Gastroesophageal sphincter (tissue), 4 donors: ENCODE measurements around the gene GRM8. TPM values are rescaled to one million over a fixed set of nuclear protein-coding genes. Genes with fewer than 3 reads are reported as not detected.

Source experiments
- ATAC-seq: fragments of 150-250 bp; one replicate; pipeline ENCODE4 v1.9.1; 2016; ENCODE audit warnings: mild to moderate bottlenecking, moderate library complexity
- H3K27ac ChIP-seq, 4 donors: fragments of 200-600 bp; sonication (generic) in 3 of 4; 1 replicate in 3 of 4; 2 replicates in 1 of 4; pipeline ENCODE4 v1.5.1; 2016 to 2019
- H3K27me3 ChIP-seq: fragments of 200-600 bp; sonication (generic); one replicate; pipeline ENCODE4 v1.5.1; 2019
- H3K36me3 ChIP-seq, 2 donors: fragments of 200-600 bp; sonication (generic); one replicate each; pipeline ENCODE4 v1.5.1; 2019; ENCODE audit warnings: control low read depth in 1 of 2
- H3K4me1 ChIP-seq, 3 donors: fragments of 200-600 bp; sonication (generic); 1 replicate in 2 of 3; 2 replicates in 1 of 3; pipeline ENCODE4 v1.5.1; 2016 to 2019; ENCODE audit warnings: control low read depth in 2 of 3
- H3K4me3 ChIP-seq, 2 donors: fragments of 200-600 bp; sonication (generic); one replicate each; pipeline ENCODE4 v1.5.1; 2019; ENCODE audit warnings: mild to moderate bottlenecking in 1 of 2, moderate library complexity in 1 of 2
- H3K9me3 ChIP-seq, 3 donors: fragments of 200-600 bp; sonication (generic); one replicate each; pipeline ENCODE4 v1.5.1; 2017 to 2019; ENCODE audit warnings: control low read depth in 2 of 3
- EP300 ChIP-seq: sonication (generic); formaldehyde crosslinking; IDR thresholded peaks from one replicate; pipeline ENCODE4 v1.6.1; 2017; ENCODE audit warnings: antibody characterized with exemption, mild to moderate bottlenecking
- POLR2A ChIP-seq, 2 donors: fragments of 450-650 bp; IDR thresholded peaks; one replicate each; pipeline ENCODE4 v1.6.1; 2017; ENCODE audit warnings: antibody characterized with exemption in 2 of 2, mild to moderate bottlenecking in 2 of 2, moderate library complexity in 1 of 2
- POLR2AphosphoS5 ChIP-seq: sonication (generic); formaldehyde crosslinking; IDR thresholded peaks from one replicate; pipeline ENCODE4 v1.6.1; 2017; ENCODE audit warnings: antibody characterized with exemption
- WGBS, 2 donors: methylation state at CpG; one replicate each; pipeline ENCODE4 v1.1.5; 2018; ENCODE audit warnings: low coverage in 1 of 2; 5-methylcytosine and 5-hydroxymethylcytosine counted together
- total RNA-seq, 4 donors: library from RNA; depleted of rRNA; stranded (reverse); fragments of >200 nt; gene quantifications; one replicate each; pipeline ENCODE4 v1.1.0, GENCODE V29; 2016
- TF ChIP-seq, protein P1 (sequence below), 4 experiments: fragments of 200-600 bp in 2 of 4; fragments of 450-650 bp in 2 of 4; sonication (generic) in 1 of 4; IDR thresholded peaks; one replicate each; pipeline ENCODE4 v1.5.1; 2017 to 2019; ENCODE audit warnings: antibody characterized with exemption in 4 of 4, mild to moderate bottlenecking in 2 of 4, moderate library complexity in 2 of 4

GRM8 gene
- total RNA-seq, 4 donors from 2014 or later, result 0.07 to 3.4 (median 0.93) TPM; not detected in 1

DNA sequence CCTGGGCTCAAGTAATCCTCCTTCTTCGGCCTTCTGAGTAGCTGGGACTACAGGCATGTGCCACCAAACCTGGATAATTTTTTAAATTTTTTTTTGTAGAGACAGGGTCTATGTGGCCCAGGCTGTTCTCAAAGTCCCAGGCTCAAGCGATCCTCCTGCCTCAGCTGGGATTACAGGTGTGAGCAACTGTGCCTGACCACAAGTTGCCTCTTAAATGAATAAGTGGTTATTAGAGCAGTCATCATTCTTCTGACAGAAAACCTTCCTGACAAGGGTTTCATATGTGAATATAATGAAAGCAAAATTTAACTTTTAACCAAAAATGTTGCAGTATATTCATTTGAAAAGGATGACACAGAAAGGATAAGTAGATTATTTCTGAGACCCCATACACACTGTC is 532.5 kb downstream of the GRM8 start:
- Histone ChIP-seq H3K36me3 (no peaks in the 10 kb centered on the region), H3K27me3 (no peaks in the 10 kb centered on the region), H3K4me1 (no peaks in the 10 kb centered on the region), H3K27ac (no peak overlapping the region), H3K4me3 (no peak overlapping the region), H3K9me3 (no peaks in the 10 kb centered on the region)
- 78% methylated on average over 2 of the region's 2 CpGs; no CpG with 5 or more reads in 1 of the 2 donors for WGBS, 2 donors
- no peak for ATAC-seq
- TF ChIP-seq EP300 (no peak), POLR2A (IDR thresholded peaks at IDR 0.05) (no peak), POLR2AphosphoS5 (no peak)
- TF ChIP-seq, protein P1, sequence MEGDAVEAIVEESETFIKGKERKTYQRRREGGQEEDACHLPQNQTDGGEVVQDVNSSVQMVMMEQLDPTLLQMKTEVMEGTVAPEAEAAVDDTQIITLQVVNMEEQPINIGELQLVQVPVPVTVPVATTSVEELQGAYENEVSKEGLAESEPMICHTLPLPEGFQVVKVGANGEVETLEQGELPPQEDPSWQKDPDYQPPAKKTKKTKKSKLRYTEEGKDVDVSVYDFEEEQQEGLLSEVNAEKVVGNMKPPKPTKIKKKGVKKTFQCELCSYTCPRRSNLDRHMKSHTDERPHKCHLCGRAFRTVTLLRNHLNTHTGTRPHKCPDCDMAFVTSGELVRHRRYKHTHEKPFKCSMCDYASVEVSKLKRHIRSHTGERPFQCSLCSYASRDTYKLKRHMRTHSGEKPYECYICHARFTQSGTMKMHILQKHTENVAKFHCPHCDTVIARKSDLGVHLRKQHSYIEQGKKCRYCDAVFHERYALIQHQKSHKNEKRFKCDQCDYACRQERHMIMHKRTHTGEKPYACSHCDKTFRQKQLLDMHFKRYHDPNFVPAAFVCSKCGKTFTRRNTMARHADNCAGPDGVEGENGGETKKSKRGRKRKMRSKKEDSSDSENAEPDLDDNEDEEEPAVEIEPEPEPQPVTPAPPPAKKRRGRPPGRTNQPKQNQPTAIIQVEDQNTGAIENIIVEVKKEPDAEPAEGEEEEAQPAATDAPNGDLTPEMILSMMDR (IDR thresholded peaks at IDR 0.05), result no peak

DNA sequence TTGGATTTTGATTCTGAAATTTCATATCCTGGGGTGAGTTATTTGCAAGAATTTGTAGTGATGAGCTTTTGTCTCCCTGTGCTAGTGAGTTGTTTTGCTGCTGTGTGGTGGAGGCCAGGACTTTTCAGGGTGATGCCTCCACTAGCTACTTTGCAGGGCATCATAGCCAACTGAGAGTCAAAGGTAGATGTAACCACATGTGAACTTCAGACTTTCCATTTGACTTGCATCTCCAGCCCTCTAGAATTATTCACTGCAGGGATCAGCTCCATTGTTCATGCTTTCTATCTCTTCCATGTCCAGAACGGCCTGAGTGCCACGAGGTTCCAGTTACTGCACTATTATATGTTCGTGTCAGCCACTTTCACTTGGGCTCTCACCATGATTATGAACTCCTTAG is 534.3 kb downstream of the GRM8 start:
- no peak for TF ChIP-seq EP300
- TF ChIP-seq POLR2A (IDR thresholded peaks at IDR 0.05), result no peak
- TF ChIP-seq POLR2AphosphoS5, result no peak
- TF ChIP-seq, protein P1 (IDR thresholded peaks at IDR 0.05), result no peak
- no peak for ATAC-seq
- 75 to 93% methylated on average over 3 of the region's 3 CpGs for WGBS, 2 donors
- Histone ChIP-seq H3K9me3 (no peaks in the 10 kb centered on the region), H3K4me1 (no peaks in the 10 kb centered on the region), H3K36me3 (no peaks in the 10 kb centered on the region), H3K27ac (no peak overlapping the region), H3K4me3 (no peak overlapping the region), H3K27me3 (no peaks in the 10 kb centered on the region)

DNA sequence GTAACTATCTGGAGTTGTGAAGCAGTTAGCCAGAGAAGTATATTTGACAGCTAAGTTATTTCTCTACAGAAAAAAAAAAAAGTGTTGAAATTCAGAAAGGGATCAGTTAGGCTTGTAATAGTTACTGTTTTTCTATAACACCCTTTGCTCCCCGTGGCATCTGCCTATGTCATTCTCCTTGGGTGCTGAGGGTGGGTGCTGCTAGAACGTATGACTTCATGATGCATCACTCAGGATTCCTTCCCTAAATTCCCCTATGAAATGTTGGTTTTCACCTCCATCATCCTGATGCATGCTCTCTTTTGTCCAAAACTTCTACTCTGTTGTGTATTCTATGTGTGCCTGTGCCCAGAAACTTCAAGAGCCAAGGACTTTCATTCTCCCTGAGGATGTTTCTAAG is 536.4 kb downstream of the GRM8 start:
- no peak for TF ChIP-seq POLR2AphosphoS5
- TF ChIP-seq, protein P1 (IDR thresholded peaks at IDR 0.05), result no peak
- 33 to 40% methylated on average over 2 of the region's 2 CpGs for WGBS, 2 donors
- Histone ChIP-seq H3K4me1 (no peaks in the 10 kb centered on the region), H3K27me3 (no peaks in the 10 kb centered on the region), H3K9me3 (peaks cover 0 to 2% (median 0%) of the 10 kb centered on the region in 3 donors), H3K36me3 (no peaks in the 10 kb centered on the region), H3K4me3 (no peak overlapping the region), H3K27ac (no peak overlapping the region)
- ATAC-seq, result no peak

DNA sequence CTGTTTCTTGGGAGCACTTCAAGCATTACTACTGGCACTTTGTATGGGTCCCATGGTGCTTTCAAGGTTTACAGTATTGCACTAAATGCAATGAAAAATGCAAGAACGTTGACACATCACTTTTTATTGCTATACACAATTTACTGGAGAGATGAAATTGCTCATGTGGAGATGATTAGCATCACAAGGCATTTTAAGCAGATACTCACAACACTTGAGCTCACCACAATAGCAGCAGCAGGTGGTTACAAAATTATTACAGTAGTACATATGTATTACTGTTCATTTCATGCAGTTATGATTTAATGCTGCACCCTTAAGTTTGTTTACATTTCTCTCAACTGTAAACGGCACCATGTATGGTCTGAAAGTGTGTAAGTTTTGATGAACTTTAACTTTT is 537.7 kb downstream of the GRM8 start:
- no peaks in the 10 kb centered on the region for H3K4me1 ChIP-seq

More for the DNA sequence above, 537.7 kb downstream of the GRM8 start:
- H3K36me3 ChIP-seq, result no peaks in the 10 kb centered on the region
- 46 to 55% methylated on average over 2 of the region's 2 CpGs for WGBS, 2 donors
- peaks cover 0 to 10% (median 0%) of the 10 kb centered on the region in 3 donors for H3K9me3 ChIP-seq
- no peak overlapping the region for H3K27ac ChIP-seq
- no peak overlapping the region for H3K4me3 ChIP-seq
- no peak for ATAC-seq
- TF ChIP-seq POLR2A (IDR thresholded peaks at IDR 0.05) (no peak), EP300 (no peak), POLR2AphosphoS5 (no peak)
- TF ChIP-seq, protein P1 (IDR thresholded peaks at IDR 0.05), result no peak
- H3K27me3 ChIP-seq, result no peaks in the 10 kb centered on the region
